K562 (cell line): Measurements from ENCODE around the gene KLHL24. TPM values are rescaled to one million over a fixed set of nuclear protein-coding genes. Genes with fewer than 3 reads are reported as not detected.

ENCODE experiments used
- ARNT ChIP-seq, 2 experiments: fragments of 450-650 bp; IDR thresholded peaks; 2 replicates each; pipeline ENCODE4 v1.6.1; 2016; ENCODE audit warnings: mild to moderate bottlenecking in 1 of 2
- E2F6 ChIP-seq, 2 experiments: IDR thresholded peaks; 2 replicates each; pipeline ENCODE4 v1.6.1; 2011; ENCODE audit warnings: borderline replicate concordance in 1 of 2, control low read depth in 1 of 2, low read depth in 1 of 2, low read length in 1 of 2, mild to moderate bottlenecking in 1 of 2, mixed read lengths in 1 of 2, moderate library complexity in 1 of 2; ENCODE audit not compliant: insufficient read depth in 1 of 2, insufficient read length in 1 of 2, poor library complexity in 1 of 2, severe bottlenecking in 1 of 2; ENCODE audit errors: extremely low read depth in 1 of 2
- EHMT2 ChIP-seq: fragments of 450-650 bp; IDR thresholded peaks from 2 replicates; pipeline ENCODE4 v1.6.1; 2018; ENCODE audit warnings: antibody characterized with exemption
- FOXA3 ChIP-seq, 2 experiments: fragments of 450-650 bp in 1 of 2; sonication (generic) in 1 of 2; formaldehyde crosslinking; IDR thresholded peaks in 1 of 2; conservative IDR thresholded peaks in 1 of 2; 2 replicates each; pipeline versions ENCODE4 v1.4.0 to v1.8.0; 2020 to 2022; ENCODE audit warnings: mild to moderate bottlenecking in 2 of 2, missing genetic modification reagents in 1 of 2
- GABPB2 ChIP-seq: fragments of 250-450 bp; sonication (Bioruptor Pico); conservative IDR thresholded peaks from 2 replicates; pipeline ENCODE4 v1.5.1; 2021; ENCODE audit warnings: mild to moderate bottlenecking
- GTF2E2 ChIP-seq: fragments of 200-800 bp; sonication (Bioruptor generic); IDR thresholded peaks from 2 replicates; pipeline ENCODE4 v1.6.1; 2016; ENCODE audit warnings: missing genetic modification characterization, missing compliant biosample characterization
- KLF1 ChIP-seq: fragments of 450-650 bp; IDR thresholded peaks from 2 replicates; pipeline ENCODE4 v1.6.1; 2016; ENCODE audit warnings: missing genetic modification characterization, missing compliant biosample characterization
- MAFK ChIP-seq: IDR thresholded peaks from 2 replicates; pipeline ENCODE4 v1.6.1; 2011; ENCODE audit warnings: low read length, improper control_type of control experiment
- MLLT1 ChIP-seq, 2 experiments: fragments of 450-650 bp; IDR thresholded peaks; 2 replicates each; pipeline ENCODE4 v1.6.1; 2016
- NEUROD1 ChIP-seq: fragments of 150-350 bp; IDR thresholded peaks from 2 replicates; pipeline ENCODE4 v1.6.1; 2014; ENCODE audit warnings: borderline replicate concordance, low read length, low read depth; ENCODE audit not compliant: partially characterized antibody
- NFYB ChIP-seq: IDR thresholded peaks from 2 replicates; pipeline ENCODE4 v1.6.1; 2011; ENCODE audit warnings: mild to moderate bottlenecking, moderate library complexity; ENCODE audit not compliant: insufficient read length; ENCODE audit errors: extremely low read depth
- PHF20 ChIP-seq: fragments of 450-650 bp; IDR thresholded peaks from 2 replicates; pipeline ENCODE4 v1.6.1; 2018; ENCODE audit not compliant: partially characterized antibody
- RBBP5 ChIP-seq: fragments of 200-600 bp; sonication (generic); IDR thresholded peaks from 2 replicates; pipeline ENCODE4 v1.6.1; 2012; ENCODE audit warnings: borderline replicate concordance, mild to moderate bottlenecking, low read length, control low read depth, inconsistent platforms; ENCODE audit not compliant: insufficient read depth, poor library complexity, severe bottlenecking
- SETDB1 ChIP-seq: IDR thresholded peaks from one replicate; pipeline ENCODE4 v1.6.1; 2012; ENCODE audit warnings: low read length, control low read depth, inconsistent platforms
- XRCC3 ChIP-seq: fragments of 450-650 bp; IDR thresholded peaks from 2 replicates; pipeline ENCODE4 v1.6.1; 2017; ENCODE audit warnings: mild to moderate bottlenecking, moderate library complexity
- ZC3H4 ChIP-seq: sonication (generic); formaldehyde crosslinking; IDR thresholded peaks from 2 replicates; pipeline ENCODE4 v1.9.0; 2021; ENCODE audit warnings: missing genetic modification reagents, borderline replicate concordance
- ZNF274 ChIP-seq: IDR thresholded peaks from 2 replicates; pipeline ENCODE4 v1.6.1; 2011; ENCODE audit warnings: low read depth, mild to moderate bottlenecking, low read length, moderate library complexity, borderline replicate concordance
- ZNF398 ChIP-seq: fragments of 250-450 bp; sonication (Bioruptor Pico); IDR thresholded peaks from 2 replicates; pipeline ENCODE4 v1.8.0; 2021; ENCODE audit warnings: moderate library complexity, mild to moderate bottlenecking, inconsistent platforms
- ZSCAN32 ChIP-seq: fragments of 450-650 bp; formaldehyde crosslinking; IDR thresholded peaks from 2 replicates; pipeline ENCODE4 v1.4.0; 2020; ENCODE audit warnings: mild to moderate bottlenecking, moderate library complexity
- polyA plus RNA-seq, 8 experiments: library from polyadenylated mRNA; depleted of rRNA in 4 of 8; stranded (reverse) in 5 of 8; unstranded in 3 of 8; fragments of >200 nt; fragmentation: Nextera tagmentation in 2 of 8; fragmentation: Illumina TruSeq in 1 of 8; extraction: Ambion mirVana in 2 of 8; extraction: Trizol in 1 of 8; gene quantifications; 2 replicates each; pipeline versions ENCODE4 v1.2.1 to v1.2.3, GENCODE V29; 2011 to 2014; ENCODE audit warnings: inconsistent platforms in 1 of 8, missing spikeins in 1 of 8
- total RNA-seq, 7 experiments: library from RNA; depleted of rRNA in 6 of 7; stranded (reverse); fragments of >200 nt in 6 of 7; fragmentation: Illumina TruSeq in 2 of 7; extraction: Trizol in 2 of 7; gene quantifications; 2 replicates each; pipeline versions ENCODE4 v1.2.1 to v1.2.3, GENCODE V29; 2011 to 2021; ENCODE audit warnings: low replicate concordance in 1 of 7
- TF ChIP-seq, protein P1 (sequence below): fragments of 250-450 bp; sonication (Bioruptor Pico); IDR thresholded peaks from 2 replicates; pipeline ENCODE4 v1.4.0; 2020; ENCODE audit warnings: mild to moderate bottlenecking, moderate library complexity, borderline replicate concordance

Gene KLHL24
- total and polyA plus RNA-seq, 9 of the 15 experiments (the other 6 are each of a cell fraction or from before 2014, with no cell fraction given), result 3.3 to 21.2 (median 14.2) TPM

GRCh38 chr3:183653209-183654064, 18.0 kb downstream of the KLHL24 start (continued):
- TF ChIP-seq, protein P1, sequence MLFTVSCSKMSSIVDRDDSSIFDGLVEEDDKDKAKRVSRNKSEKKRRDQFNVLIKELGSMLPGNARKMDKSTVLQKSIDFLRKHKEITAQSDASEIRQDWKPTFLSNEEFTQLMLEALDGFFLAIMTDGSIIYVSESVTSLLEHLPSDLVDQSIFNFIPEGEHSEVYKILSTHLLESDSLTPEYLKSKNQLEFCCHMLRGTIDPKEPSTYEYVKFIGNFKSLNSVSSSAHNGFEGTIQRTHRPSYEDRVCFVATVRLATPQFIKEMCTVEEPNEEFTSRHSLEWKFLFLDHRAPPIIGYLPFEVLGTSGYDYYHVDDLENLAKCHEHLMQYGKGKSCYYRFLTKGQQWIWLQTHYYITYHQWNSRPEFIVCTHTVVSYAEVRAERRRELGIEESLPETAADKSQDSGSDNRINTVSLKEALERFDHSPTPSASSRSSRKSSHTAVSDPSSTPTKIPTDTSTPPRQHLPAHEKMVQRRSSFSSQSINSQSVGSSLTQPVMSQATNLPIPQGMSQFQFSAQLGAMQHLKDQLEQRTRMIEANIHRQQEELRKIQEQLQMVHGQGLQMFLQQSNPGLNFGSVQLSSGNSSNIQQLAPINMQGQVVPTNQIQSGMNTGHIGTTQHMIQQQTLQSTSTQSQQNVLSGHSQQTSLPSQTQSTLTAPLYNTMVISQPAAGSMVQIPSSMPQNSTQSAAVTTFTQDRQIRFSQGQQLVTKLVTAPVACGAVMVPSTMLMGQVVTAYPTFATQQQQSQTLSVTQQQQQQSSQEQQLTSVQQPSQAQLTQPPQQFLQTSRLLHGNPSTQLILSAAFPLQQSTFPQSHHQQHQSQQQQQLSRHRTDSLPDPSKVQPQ (CRISPR knock-in tag), result no peak
- TF ChIP-seq ZSCAN32 (no peak), ZNF274 (no peak), EHMT2 (no peak), MLLT1 (IDR thresholded peaks at IDR 0.05) (0 out of 4 replicates have a peak, but pooled peaks of 1 of the 2 experiments have one; percentile 30), GABPB2 (CRISPR knock-in tag) (no peak), GTF2E2 (tag) (no peak), ZNF398 (CRISPR knock-in tag) (no peak), PHF20 (no peak), ZC3H4 (CRISPR knock-in tag) (no peak), XRCC3 (peak; percentile 83), NEUROD1 (no peak), KLF1 (no peak), E2F6 (IDR thresholded peaks at IDR 0.05; ENCODE audit: borderline replicate concordance in 1 of 2, extremely low read depth in 1 of 2, insufficient read depth in 1 of 2, insufficient read length in 1 of 2, low read depth in 1 of 2, low read length in 1 of 2, poor library complexity in 1 of 2, severe bottlenecking in 1 of 2) (no peak), RBBP5 (no peak), MAFK (no peak), NFYB (no peak), SETDB1 (no peak), ARNT (IDR thresholded peaks at IDR 0.05) (0 out of 4 replicates have a peak, but pooled peaks of 1 of the 2 experiments have one; percentile 26), FOXA3 (CRISPR knock-in tag; conservative IDR thresholded peaks at IDR 0.05 in 1 of 2, IDR thresholded peaks at IDR 0.05 in 1 of 2) (no peak)
